Natural killer cell (primary cell): ENCODE measurements around the gene PATE4. TPM values are rescaled to one million over a fixed set of nuclear protein-coding genes. Genes with fewer than 3 reads are reported as not detected.

ENCODE experiments used
- ATAC-seq, 3 donors: fragments of 150-1000 bp in 2 of 3; fragments of 200-7000 bp in 1 of 3; cut with Tn5 transposase; 1 replicate in 1 of 3; 2 replicates in 2 of 3; pipeline ENCODE4 v1.10.0; 2021; ENCODE audit warnings: mild to moderate bottlenecking in 2 of 3, moderate library complexity in 2 of 3
- DNase-seq, 2 donors: peaks; one replicate each; pipeline versions ENCODE4 v3.0.0 to v3.0.0-alpha.2; 2013 to 2021; ENCODE audit warnings: mixed read lengths in 1 of 2
- H3K27ac ChIP-seq: one replicate; pipeline ENCODE4 v1.5.1; 2013; ENCODE audit warnings: mild to moderate bottlenecking, low read length
- H3K27me3 ChIP-seq: one replicate; pipeline ENCODE4 v1.6.1; 2013; ENCODE audit warnings: low read length; ENCODE audit not compliant: control insufficient read depth, insufficient read depth
- H3K36me3 ChIP-seq: one replicate; pipeline ENCODE4 v1.6.1; 2013; ENCODE audit warnings: low read length; ENCODE audit not compliant: control insufficient read depth, insufficient read depth
- H3K4me1 ChIP-seq: one replicate; pipeline ENCODE4 v1.6.1; 2013; ENCODE audit warnings: low read length; ENCODE audit not compliant: control insufficient read depth, insufficient read depth
- H3K4me3 ChIP-seq: one replicate; pipeline ENCODE4 v1.5.1; 2013; ENCODE audit warnings: low read length
- H3K9me3 ChIP-seq: one replicate; pipeline ENCODE4 v1.6.1; 2013; ENCODE audit warnings: low read length; ENCODE audit not compliant: control insufficient read depth, insufficient read depth
- H3K27ac Mint-ChIP-seq, 2 donors: one replicate each; pipeline ENCODE4 v1.8.0; 2022; ENCODE audit warnings: mild to moderate bottlenecking in 2 of 2, mixed read lengths in 2 of 2, moderate library complexity in 1 of 2
- H3K27me3 Mint-ChIP-seq, 2 donors: one replicate each; pipeline ENCODE4 v1.8.0; 2022; ENCODE audit warnings: low read depth in 2 of 2, mixed read lengths in 2 of 2
- H3K36me3 Mint-ChIP-seq: one replicate; pipeline ENCODE4 v1.8.0; 2022; ENCODE audit warnings: mixed read lengths
- H3K4me1 Mint-ChIP-seq, 2 donors: one replicate each; pipeline ENCODE4 v1.8.0; 2022; ENCODE audit warnings: mixed read lengths in 2 of 2
- H3K4me3 Mint-ChIP-seq: one replicate; pipeline ENCODE4 v1.8.0; 2022; ENCODE audit warnings: mild to moderate bottlenecking, moderate library complexity, mixed read lengths
- H3K9me3 Mint-ChIP-seq, 2 donors: one replicate each; pipeline ENCODE4 v1.8.0; 2022; ENCODE audit warnings: mixed read lengths in 2 of 2
- WGBS: methylation state at CpG from one replicate; pipeline ENCODE4 v1.1.7; 2013; ENCODE audit warnings: missing lambda C conversion rate; ENCODE audit not compliant: insufficient coverage; 5-methylcytosine and 5-hydroxymethylcytosine counted together
- intact Hi-C: fragments of 100-400 bp; cut with micrococcal nuclease; formaldehyde crosslinking; loops from one replicate; pipeline ENCODE4 v1.14.2; 2022
- total RNA-seq, 4 donors: library from RNA; stranded (reverse); fragments of 120-200 nt in 1 of 4; gene quantifications; one replicate each; pipeline versions ENCODE4 v1.2.3 to v1.2.4, GENCODE V29; 2013 to 2022
- TF ChIP-seq, protein P1 (sequence below): fragments of 200-600 bp; IDR thresholded peaks from one replicate; pipeline ENCODE4 v1.8.0; 2022; ENCODE audit warnings: antibody characterized with exemption

Gene PATE4
- total RNA-seq, 3 donors from 2014 or later (not counting 1 experiment from before 2014, with no cell fraction given): not detected

DNA sequence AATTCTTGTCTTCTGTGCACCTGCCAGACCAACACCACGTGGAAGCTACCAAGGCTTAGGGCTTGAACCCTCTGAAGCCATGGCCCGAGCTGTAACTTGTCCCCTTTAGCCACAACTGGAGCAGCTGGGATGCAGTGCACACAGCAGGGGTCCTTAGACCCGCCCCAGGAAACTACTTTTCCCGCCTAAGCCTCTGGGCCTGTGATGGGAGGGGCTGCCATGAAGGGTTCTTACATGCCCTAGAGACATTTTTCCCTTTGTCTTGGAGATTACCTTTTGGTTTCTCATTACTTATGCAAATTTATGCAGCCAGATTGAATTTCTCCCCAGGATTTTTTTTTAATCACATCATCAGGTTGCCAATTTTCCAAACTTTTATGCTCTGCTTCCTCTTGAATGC lies 35.5 kb upstream of the PATE4 start:
- peaks cover 18 to 31% of the 10 kb centered on the region in 2 donors for H3K9me3 Mint-ChIP-seq
- TF ChIP-seq, protein P1, sequence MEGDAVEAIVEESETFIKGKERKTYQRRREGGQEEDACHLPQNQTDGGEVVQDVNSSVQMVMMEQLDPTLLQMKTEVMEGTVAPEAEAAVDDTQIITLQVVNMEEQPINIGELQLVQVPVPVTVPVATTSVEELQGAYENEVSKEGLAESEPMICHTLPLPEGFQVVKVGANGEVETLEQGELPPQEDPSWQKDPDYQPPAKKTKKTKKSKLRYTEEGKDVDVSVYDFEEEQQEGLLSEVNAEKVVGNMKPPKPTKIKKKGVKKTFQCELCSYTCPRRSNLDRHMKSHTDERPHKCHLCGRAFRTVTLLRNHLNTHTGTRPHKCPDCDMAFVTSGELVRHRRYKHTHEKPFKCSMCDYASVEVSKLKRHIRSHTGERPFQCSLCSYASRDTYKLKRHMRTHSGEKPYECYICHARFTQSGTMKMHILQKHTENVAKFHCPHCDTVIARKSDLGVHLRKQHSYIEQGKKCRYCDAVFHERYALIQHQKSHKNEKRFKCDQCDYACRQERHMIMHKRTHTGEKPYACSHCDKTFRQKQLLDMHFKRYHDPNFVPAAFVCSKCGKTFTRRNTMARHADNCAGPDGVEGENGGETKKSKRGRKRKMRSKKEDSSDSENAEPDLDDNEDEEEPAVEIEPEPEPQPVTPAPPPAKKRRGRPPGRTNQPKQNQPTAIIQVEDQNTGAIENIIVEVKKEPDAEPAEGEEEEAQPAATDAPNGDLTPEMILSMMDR: no peak
- ATAC-seq (no peak), DNase-seq (no peak)
- H3K27me3 Mint-ChIP-seq: peaks cover 0 to under 1% of the 10 kb centered on the region in 2 donors
- no peaks in the 10 kb centered on the region for H3K4me1 Mint-ChIP-seq
- 50% methylated on average over 4 of the region's 4 CpGs for WGBS
- no peaks in the 10 kb centered on the region for H3K4me1 ChIP-seq
- no peak overlapping the region for H3K27ac Mint-ChIP-seq
- no peak overlapping the region for H3K4me3 ChIP-seq
- no peak overlapping the region for H3K27ac ChIP-seq
- no peak overlapping the region for H3K4me3 Mint-ChIP-seq
- intact Hi-C loops: no loop called here
- no peaks in the 10 kb centered on the region for H3K9me3 ChIP-seq
- H3K36me3 ChIP-seq: no peaks in the 10 kb centered on the region
- no peaks in the 10 kb centered on the region for H3K27me3 ChIP-seq
- H3K36me3 Mint-ChIP-seq: peaks cover 20% of the 10 kb centered on the region

DNA sequence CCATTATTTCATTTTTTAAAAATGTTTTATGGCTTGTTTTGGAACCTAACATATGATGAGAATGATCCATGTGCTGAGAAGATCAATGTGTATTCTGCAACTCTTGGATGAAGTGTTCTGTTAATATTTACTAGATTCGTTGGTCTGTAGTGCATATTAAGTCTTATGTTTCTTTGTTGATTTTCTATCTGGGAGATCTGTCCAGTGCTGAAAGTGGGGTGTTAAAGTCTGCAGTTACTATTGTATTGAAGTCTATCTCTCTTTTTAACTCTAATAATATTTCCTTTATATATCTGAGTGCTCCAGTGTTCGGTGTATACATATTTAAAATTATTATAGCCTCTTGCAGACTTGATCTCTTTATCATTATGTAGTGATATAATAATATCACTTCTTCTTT lies 33.3 kb upstream of the PATE4 start:
- H3K27ac ChIP-seq: no peak overlapping the region
- H3K9me3 ChIP-seq: peaks cover 7% of the 10 kb centered on the region
- no peak overlapping the region for H3K4me3 ChIP-seq
- 71% methylated on average over 1 of the region's 2 CpGs for WGBS
- H3K4me1 ChIP-seq: no peaks in the 10 kb centered on the region
- intact Hi-C loops: no loop called here
- H3K36me3 ChIP-seq: no peaks in the 10 kb centered on the region
- Mint-ChIP-seq H3K9me3 (peaks cover 19 to 36% of the 10 kb centered on the region in 2 donors), H3K36me3 (peaks cover 22% of the 10 kb centered on the region), H3K4me1 (no peaks in the 10 kb centered on the region), H3K27me3 (no peaks in the 10 kb centered on the region), H3K27ac (no peak overlapping the region), H3K4me3 (no peak overlapping the region)
- no peak for DNase-seq
- H3K27me3 ChIP-seq: no peaks in the 10 kb centered on the region
- ATAC-seq: no peak
- TF ChIP-seq, protein P1: no peak

DNA sequence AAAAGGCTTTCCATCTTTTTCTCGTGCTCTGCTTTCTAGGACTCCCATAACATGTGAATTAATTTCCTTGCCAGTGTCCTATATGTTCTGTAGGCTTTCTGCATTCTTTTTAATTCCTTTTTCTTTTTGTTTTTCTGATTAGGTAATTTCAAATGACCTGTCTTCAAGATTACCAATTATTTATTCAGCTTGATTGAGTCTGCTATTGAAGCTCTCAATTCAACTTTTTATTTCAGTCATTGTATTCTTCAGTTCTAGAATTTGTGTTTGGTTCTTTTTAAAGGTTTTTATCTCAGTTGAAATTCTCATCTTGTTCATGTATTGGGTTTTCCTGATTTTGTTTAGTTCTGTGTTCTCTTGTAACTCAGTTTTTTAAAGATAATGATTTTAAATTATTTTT lies 30.7 kb upstream of the PATE4 start:
- Mint-ChIP-seq H3K4me1 (no peaks in the 10 kb centered on the region), H3K27ac (no peak overlapping the region), H3K36me3 (peaks cover 15% of the 10 kb centered on the region), H3K9me3 (peaks cover 17 to 30% of the 10 kb centered on the region in 2 donors), H3K27me3 (peaks cover 0 to 4% of the 10 kb centered on the region in 2 donors), H3K4me3 (no peak overlapping the region)
- intact Hi-C loops: no loop called here
- no peaks in the 10 kb centered on the region for H3K4me1 ChIP-seq
- no peaks in the 10 kb centered on the region for H3K36me3 ChIP-seq
- WGBS: no CpG with 5 or more reads among the region's 1 CpG
- H3K27me3 ChIP-seq: no peaks in the 10 kb centered on the region
- H3K9me3 ChIP-seq: peaks cover 7% of the 10 kb centered on the region
- ATAC-seq (no peak), DNase-seq (no peak)
- H3K4me3 ChIP-seq: no peak overlapping the region
- H3K27ac ChIP-seq: no peak overlapping the region
- TF ChIP-seq, protein P1: no peak

DNA sequence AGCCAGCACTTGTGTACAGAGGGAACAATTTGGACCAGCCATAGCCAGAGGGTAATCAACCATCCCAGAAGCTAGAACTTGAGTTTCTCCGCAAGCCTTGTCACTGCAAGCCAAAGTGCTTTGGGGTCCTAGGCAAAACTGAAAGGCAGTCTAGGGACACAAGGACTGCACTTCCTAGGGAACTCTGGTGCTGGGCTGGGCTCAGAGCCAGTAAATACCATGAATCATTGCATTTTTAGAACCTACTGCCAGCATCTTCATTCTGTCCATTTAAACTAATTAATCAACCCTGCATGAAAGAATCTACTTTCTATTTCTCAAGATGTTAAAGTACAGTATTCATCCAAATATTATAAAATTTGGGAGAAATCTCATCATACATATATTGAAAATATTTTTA lies 25.2 kb upstream of the PATE4 start:
- intact Hi-C loops: no loop called here
- no peak overlapping the region for H3K27ac Mint-ChIP-seq
- Histone ChIP-seq H3K4me3 (no peak overlapping the region), H3K36me3 (no peaks in the 10 kb centered on the region), H3K27ac (no peak overlapping the region), H3K4me1 (no peaks in the 10 kb centered on the region), H3K27me3 (no peaks in the 10 kb centered on the region), H3K9me3 (peaks cover 6% of the 10 kb centered on the region)
- no peaks in the 10 kb centered on the region for H3K4me1 Mint-ChIP-seq
- WGBS: 100% methylated on average over 1 of the region's 1 CpG
- H3K36me3 Mint-ChIP-seq: peaks cover 1% of the 10 kb centered on the region
- no peak overlapping the region for H3K4me3 Mint-ChIP-seq
- DNase-seq (no peak), ATAC-seq (no peak)
- peaks cover 5% of the 10 kb centered on the region in 2 donors for H3K9me3 Mint-ChIP-seq
- TF ChIP-seq, protein P1: no peak
- H3K27me3 Mint-ChIP-seq: peaks cover 0 to 6% of the 10 kb centered on the region in 2 donors
